GM12865 (cell line): ENCODE measurements around the gene UNC119B.
A peak's percentile ranks its signal among the peaks of the same experiment; 100 is the strongest.
"Not testable (repeated sequence)": the region's sequence is repeated elsewhere in the genome, so short reads cannot be mapped to it uniquely, and the experiment has no call there.

ENCODE experiments used
- DNase-seq: peaks from one replicate; pipeline ENCODE4 v3.0.0; 2010; ENCODE audit warnings: low read depth
- H3K4me3 ChIP-seq: 2 replicates; pipeline ENCODE4 v1.5.1; 2011; ENCODE audit warnings: mild to moderate bottlenecking, low read depth, low read length, control low read depth
- TF ChIP-seq, protein P1 (sequence below): IDR thresholded peaks from 2 replicates; pipeline ENCODE4 v1.5.1; 2011; ENCODE audit warnings: low read length, control low read depth, low read depth, inconsistent platforms; ENCODE audit not compliant: insufficient read depth; ENCODE audit errors: missing control alignments

UNC119B gene

DNA sequence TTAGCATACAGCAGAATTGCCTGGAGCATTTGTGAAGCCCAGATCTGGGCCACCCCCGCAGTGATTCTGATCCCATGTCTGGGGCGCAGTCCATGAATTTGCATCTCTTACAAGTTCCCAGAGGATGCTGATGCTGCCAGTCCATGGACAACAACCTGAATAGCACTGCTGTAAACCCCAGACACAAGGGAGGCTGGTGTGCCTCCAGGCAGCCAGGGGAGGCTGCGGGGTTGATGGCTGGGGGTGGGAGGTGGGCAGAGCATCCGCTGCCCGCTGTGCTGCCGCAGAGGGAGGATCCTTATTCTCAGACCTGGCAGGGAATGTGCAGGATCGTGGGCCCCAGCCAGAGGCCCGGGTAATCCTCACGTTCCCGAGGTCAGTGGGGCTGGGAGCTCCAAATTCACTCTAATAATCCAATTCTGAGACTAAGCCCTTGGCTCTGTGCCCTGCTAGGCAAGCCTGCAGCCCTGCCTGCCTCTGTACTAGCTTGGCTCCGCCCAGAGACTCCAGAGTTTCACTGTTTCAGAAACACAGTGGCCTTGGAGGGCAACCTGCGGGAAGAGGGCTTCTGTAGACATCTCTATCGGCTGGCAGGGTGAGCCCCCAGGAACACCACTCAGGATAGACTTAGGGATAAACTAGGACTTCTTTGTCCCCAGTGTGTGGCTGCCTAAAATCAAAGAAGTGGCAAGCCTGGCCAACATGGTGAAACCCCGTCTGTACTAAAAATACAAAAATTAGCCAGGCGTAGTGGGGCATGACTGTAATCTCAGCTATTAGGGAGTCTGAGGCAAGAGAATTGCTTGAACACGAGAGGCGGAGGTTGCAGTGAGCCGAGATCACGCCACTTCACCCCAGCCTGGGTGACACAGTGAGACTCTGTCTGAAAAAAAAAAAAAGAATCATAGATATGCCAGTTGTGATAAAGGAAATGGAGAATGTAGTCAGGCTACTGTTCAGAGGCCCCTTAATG, 41.1 kb upstream of the UNC119B start:
- peak; percentile 75 for DNase-seq
- TF ChIP-seq, protein P1, sequence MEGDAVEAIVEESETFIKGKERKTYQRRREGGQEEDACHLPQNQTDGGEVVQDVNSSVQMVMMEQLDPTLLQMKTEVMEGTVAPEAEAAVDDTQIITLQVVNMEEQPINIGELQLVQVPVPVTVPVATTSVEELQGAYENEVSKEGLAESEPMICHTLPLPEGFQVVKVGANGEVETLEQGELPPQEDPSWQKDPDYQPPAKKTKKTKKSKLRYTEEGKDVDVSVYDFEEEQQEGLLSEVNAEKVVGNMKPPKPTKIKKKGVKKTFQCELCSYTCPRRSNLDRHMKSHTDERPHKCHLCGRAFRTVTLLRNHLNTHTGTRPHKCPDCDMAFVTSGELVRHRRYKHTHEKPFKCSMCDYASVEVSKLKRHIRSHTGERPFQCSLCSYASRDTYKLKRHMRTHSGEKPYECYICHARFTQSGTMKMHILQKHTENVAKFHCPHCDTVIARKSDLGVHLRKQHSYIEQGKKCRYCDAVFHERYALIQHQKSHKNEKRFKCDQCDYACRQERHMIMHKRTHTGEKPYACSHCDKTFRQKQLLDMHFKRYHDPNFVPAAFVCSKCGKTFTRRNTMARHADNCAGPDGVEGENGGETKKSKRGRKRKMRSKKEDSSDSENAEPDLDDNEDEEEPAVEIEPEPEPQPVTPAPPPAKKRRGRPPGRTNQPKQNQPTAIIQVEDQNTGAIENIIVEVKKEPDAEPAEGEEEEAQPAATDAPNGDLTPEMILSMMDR, result no peak
- H3K4me3 ChIP-seq, result peak overlapping the region; percentile 33

DNA sequence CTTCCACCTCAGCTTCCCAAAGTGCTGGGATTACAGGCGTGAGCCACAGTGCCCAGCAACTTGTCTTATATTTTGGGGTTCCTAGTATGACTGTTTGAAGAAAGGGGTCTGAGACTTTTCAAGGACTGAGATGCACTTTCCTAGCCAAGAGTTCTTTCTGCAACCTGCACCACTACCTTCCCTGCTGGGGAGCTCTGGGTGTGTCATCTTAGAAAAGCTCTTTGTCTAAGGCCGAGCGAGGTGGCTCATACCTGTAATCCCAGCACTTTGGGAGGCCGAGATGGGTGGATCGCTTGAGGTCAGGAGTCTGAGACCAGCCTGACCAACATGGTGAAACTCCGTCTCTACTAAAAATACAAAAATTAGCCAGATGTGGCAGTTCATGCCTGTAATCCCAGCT, 40.0 kb upstream of the UNC119B start:
- DNase-seq, result peak; percentile 49
- not testable (repeated sequence) for H3K4me3 ChIP-seq

DNA sequence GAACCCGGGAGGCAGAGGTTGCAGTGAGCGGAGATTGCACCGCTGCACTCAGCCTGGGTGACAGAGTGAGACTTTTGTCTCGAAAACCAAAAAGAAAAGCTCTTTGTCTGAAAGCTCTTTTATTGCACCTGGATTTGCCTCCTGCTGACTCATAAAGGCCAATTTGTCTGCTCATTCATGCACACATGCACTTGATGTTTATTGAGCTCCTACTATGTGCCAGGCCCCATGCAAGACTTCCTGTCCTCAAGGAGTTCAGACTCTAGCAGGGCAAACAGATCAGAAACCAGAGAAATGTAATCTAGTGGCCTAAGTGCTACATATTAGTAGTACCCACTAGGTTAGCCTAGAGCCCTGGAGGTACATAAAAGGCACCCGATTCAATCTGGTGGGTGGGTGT, 39.6 kb upstream of the UNC119B start:
- TF ChIP-seq, protein P1, result no peak
- peak; percentile 83 for DNase-seq
- no peak overlapping the region; the same call in 1 of the 2 replicates for H3K4me3 ChIP-seq

DNA sequence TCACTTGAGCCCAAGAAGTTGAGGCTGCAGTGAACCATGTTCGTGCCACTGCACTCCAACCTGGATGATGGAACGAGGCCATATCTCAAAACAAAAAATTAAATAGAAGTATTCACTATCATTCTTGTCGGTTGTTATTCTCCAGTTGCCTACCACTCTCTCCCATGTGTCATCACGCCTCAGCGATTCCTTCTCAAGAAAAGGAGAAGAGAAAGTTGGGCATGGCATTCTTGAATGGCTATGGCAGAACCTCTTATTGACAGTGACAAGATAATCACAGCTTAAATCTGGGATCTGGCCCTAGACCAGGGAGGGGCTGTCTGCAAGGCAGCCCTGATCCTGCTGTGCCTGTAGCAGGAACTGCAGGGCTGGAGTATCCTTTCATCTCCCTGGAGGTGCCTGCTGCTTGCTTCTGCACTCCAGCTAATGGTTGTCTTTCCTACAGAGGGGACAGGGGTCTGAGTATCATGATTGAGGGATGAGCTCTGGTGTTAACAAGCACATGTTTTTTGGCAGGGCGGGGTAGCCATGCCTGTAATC, 36.1 kb upstream of the UNC119B start:
- peak; percentile 45 for DNase-seq

DNA sequence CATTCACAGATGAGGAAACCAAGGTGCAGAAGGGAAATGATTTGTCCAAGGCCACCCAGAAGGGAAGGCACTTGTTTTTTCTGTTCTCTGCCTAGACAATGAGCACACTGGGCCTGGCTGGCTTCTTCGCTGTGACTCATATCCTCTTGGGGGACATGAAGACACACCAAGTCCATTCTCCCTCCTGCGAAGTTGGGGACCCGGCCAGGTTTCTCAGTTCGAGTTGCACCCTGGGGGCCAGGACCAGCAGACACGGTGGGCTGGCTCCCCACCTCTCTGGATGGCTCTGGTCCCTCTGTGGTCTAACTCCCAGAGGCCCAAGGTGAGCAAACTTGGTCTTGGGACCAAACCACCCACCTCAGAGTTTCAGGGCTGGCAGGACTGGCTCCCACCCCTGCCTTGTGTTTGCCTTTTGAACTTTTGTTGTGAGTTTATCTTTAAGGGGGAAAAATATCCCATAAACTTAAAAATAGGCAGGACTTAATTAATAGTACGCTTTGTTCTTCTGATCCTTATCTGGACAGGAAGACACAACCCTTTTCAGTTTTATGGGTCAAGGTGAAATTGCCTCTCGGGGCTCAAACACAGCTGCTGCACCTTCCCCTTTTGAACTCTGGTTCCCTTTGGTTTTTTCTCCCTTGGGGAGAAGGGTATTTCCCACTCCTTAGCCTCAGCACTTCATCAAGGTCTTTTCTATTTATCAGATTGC, 32.3 kb upstream of the UNC119B start:
- TF ChIP-seq, protein P1, result no peak
- peak; percentile 87 for DNase-seq
- H3K4me3 ChIP-seq, result peak overlapping the region; percentile 5

More for the DNA sequence above, 36.1 kb upstream of the UNC119B start:
- TF ChIP-seq, protein P1, result no peak
- no peak overlapping the region for H3K4me3 ChIP-seq

DNA sequence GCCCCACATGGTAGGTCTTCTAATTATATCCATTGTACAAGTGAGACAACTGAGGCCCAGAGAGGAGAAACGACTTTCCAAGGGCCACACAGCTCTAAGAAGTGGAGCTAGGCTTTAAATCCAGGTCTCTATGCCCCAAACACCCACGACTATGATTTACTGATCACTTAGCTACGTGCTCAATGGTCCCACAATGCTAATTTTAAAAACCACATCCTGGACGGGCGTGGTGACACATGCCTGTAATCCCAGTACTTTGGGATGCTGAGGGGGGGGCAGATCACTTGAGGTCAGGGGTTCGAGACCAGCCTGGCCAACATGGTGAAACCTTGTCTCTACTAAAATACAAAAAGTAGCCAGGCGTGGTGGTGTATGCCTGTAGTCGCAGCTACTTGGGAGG, 31.7 kb upstream of the UNC119B start:
- H3K4me3 ChIP-seq, result no peak overlapping the region; the same call in 1 of the 2 replicates
- TF ChIP-seq, protein P1, result no peak
- DNase-seq, result peak; percentile 69

DNA sequence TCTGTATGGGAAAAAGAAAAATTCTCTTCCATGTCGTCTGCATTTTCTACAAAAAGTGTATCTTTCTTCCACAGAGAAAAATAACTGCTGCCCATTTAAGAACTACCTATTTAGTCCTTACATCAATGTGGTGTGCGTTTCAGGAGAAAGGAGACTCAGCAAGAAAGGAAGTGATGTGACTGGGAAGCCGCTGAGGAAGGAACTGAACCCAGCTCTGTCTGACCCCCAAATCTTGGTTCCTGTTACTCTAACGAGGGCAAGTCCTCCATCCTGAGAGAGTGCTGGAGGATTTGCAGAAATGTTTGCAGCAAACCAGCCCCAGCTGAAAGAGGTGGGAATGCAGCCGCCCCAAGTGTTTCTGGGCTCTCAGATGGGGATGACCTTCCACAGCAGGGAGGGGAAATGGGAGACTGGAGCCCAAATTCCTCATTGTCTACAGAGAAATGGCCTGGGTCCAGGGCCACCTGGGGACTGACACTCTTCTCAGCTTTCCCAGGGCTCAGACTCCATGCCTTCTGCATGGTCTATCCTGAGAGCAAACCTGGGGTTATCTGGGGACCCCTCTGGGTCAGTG, 30.0 kb upstream of the UNC119B start:
- TF ChIP-seq, protein P1, result no peak
- peak; percentile 48 for DNase-seq
- no peak overlapping the region for H3K4me3 ChIP-seq
